Liver (tissue), 3 donors: ENCODE measurements around the gene BRD9.

Experiments used
- EGR1 ChIP-seq, 2 donors: IDR thresholded peaks; 2 replicates each; pipeline ENCODE4 v1.6.1; 2016 to 2018; ENCODE audit warnings: antibody characterized with exemption in 2 of 2, low read depth in 2 of 2
- FOXA1 ChIP-seq: IDR thresholded peaks from 2 replicates; pipeline ENCODE4 v1.6.1; 2016; ENCODE audit warnings: antibody characterized with exemption
- GABPA ChIP-seq, 2 donors: IDR thresholded peaks in 1 of 2; conservative IDR thresholded peaks in 1 of 2; 2 replicates each; pipeline ENCODE4 v1.6.1; 2016; ENCODE audit warnings: antibody characterized with exemption in 2 of 2, mild to moderate bottlenecking in 1 of 2, moderate library complexity in 1 of 2
- JUND ChIP-seq, 2 donors: IDR thresholded peaks; 2 replicates each; pipeline ENCODE4 v1.6.1; 2016; ENCODE audit warnings: antibody characterized with exemption in 2 of 2
- RAD21 ChIP-seq, 2 donors: IDR thresholded peaks; 2 replicates each; pipeline ENCODE4 v1.6.1; 2016; ENCODE audit warnings: antibody characterized with exemption in 2 of 2, mild to moderate bottlenecking in 2 of 2
- RXRA ChIP-seq, 2 donors: IDR thresholded peaks; 2 replicates each; pipeline ENCODE4 v1.6.1; 2017 to 2018; ENCODE audit warnings: antibody characterized with exemption in 2 of 2, mild to moderate bottlenecking in 1 of 2
- YY1 ChIP-seq: IDR thresholded peaks from 2 replicates; pipeline ENCODE4 v1.6.1; 2016; ENCODE audit warnings: antibody characterized with exemption, mild to moderate bottlenecking
- TF ChIP-seq, protein P1 (sequence below): IDR thresholded peaks from 2 replicates; pipeline ENCODE4 v1.6.1; 2016; ENCODE audit warnings: antibody characterized with exemption
- TF ChIP-seq, protein P2 (sequence below): fragments of 150-350 bp; IDR thresholded peaks from 2 replicates; pipeline ENCODE4 v1.5.1; 2017; ENCODE audit warnings: improper control_type of control experiment, low read depth, low read length; ENCODE audit not compliant: missing input control
- TF ChIP-seq, protein P3 (sequence below): IDR thresholded peaks from 2 replicates; pipeline ENCODE4 v1.6.1; 2016; ENCODE audit warnings: antibody characterized with exemption
- TF ChIP-seq, protein P4 (sequence below): IDR thresholded peaks from 2 replicates; pipeline ENCODE4 v1.6.1; 2016; ENCODE audit warnings: antibody characterized with exemption, mild to moderate bottlenecking
- donor health status: healthy.
- donor health status: healthy.

DNA sequence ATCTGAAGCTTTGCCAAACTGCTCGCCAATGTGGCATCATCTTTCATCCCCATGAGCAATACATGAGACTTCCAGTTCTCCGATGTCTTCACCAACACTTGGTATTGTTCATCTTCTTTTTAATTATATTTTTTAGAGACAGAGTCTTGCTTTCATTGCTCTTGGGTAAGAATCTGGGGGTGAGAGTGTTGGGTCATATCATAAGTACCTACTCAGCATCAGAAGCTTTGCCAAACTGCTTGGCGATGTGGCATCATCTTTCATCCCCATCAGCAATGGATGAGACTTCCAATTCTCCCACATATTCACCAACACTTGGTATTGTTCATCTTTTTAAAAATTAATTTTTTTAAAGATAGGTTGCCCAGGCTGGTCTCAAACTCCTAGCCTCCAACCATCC lies 77.2 kb downstream of the BRD9 start:
- TF ChIP-seq JUND (IDR thresholded peaks at IDR 0.05), result no peak
- TF ChIP-seq, protein P1, sequence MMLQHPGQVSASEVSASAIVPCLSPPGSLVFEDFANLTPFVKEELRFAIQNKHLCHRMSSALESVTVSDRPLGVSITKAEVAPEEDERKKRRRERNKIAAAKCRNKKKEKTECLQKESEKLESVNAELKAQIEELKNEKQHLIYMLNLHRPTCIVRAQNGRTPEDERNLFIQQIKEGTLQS, result no peak
- no peak for TF ChIP-seq RAD21 (IDR thresholded peaks at IDR 0.05)
- TF ChIP-seq, protein P2, sequence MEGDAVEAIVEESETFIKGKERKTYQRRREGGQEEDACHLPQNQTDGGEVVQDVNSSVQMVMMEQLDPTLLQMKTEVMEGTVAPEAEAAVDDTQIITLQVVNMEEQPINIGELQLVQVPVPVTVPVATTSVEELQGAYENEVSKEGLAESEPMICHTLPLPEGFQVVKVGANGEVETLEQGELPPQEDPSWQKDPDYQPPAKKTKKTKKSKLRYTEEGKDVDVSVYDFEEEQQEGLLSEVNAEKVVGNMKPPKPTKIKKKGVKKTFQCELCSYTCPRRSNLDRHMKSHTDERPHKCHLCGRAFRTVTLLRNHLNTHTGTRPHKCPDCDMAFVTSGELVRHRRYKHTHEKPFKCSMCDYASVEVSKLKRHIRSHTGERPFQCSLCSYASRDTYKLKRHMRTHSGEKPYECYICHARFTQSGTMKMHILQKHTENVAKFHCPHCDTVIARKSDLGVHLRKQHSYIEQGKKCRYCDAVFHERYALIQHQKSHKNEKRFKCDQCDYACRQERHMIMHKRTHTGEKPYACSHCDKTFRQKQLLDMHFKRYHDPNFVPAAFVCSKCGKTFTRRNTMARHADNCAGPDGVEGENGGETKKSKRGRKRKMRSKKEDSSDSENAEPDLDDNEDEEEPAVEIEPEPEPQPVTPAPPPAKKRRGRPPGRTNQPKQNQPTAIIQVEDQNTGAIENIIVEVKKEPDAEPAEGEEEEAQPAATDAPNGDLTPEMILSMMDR, result no peak
- TF ChIP-seq GABPA (IDR thresholded peaks at IDR 0.05 in 1 of 2, conservative IDR thresholded peaks at IDR 0.05 in 1 of 2), result no peak
- TF ChIP-seq, protein P3, sequence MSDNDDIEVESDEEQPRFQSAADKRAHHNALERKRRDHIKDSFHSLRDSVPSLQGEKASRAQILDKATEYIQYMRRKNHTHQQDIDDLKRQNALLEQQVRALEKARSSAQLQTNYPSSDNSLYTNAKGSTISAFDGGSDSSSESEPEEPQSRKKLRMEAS, result no peak
- TF ChIP-seq YY1, result no peak
- TF ChIP-seq, protein P4, sequence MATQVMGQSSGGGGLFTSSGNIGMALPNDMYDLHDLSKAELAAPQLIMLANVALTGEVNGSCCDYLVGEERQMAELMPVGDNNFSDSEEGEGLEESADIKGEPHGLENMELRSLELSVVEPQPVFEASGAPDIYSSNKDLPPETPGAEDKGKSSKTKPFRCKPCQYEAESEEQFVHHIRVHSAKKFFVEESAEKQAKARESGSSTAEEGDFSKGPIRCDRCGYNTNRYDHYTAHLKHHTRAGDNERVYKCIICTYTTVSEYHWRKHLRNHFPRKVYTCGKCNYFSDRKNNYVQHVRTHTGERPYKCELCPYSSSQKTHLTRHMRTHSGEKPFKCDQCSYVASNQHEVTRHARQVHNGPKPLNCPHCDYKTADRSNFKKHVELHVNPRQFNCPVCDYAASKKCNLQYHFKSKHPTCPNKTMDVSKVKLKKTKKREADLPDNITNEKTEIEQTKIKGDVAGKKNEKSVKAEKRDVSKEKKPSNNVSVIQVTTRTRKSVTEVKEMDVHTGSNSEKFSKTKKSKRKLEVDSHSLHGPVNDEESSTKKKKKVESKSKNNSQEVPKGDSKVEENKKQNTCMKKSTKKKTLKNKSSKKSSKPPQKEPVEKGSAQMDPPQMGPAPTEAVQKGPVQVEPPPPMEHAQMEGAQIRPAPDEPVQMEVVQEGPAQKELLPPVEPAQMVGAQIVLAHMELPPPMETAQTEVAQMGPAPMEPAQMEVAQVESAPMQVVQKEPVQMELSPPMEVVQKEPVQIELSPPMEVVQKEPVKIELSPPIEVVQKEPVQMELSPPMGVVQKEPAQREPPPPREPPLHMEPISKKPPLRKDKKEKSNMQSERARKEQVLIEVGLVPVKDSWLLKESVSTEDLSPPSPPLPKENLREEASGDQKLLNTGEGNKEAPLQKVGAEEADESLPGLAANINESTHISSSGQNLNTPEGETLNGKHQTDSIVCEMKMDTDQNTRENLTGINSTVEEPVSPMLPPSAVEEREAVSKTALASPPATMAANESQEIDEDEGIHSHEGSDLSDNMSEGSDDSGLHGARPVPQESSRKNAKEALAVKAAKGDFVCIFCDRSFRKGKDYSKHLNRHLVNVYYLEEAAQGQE, result no peak
- TF ChIP-seq EGR1 (IDR thresholded peaks at IDR 0.05; ENCODE audit: low read depth in 2 of 2), result no peak
- TF ChIP-seq RXRA (IDR thresholded peaks at IDR 0.05), result no peak
- TF ChIP-seq FOXA1, result no peak
